Esophagus muscularis mucosa (tissue), 4 donors: Measurements from ENCODE around the gene POLDIP2. TPM values are rescaled to one million over a fixed set of nuclear protein-coding genes. Genes with fewer than 3 reads are reported as not detected.

Experiments
- DNase-seq: peaks from one replicate; pipeline ENCODE4 v3.0.0-alpha.2; 2017; ENCODE audit errors: extremely low spot score
- H3K27ac ChIP-seq, 4 donors: fragments of 200-600 bp; sonication (generic); replicated peaks in 1 of 4; 1 replicate in 3 of 4; 2 replicates in 1 of 4; pipeline ENCODE4 v1.5.1; 2016 to 2019; ENCODE audit warnings: mild to moderate bottlenecking in 1 of 4
- H3K27me3 ChIP-seq, 4 donors: fragments of 200-600 bp; sonication (generic); one replicate each; pipeline versions ENCODE4 v1.5.1 to v1.6.0; 2016 to 2019
- H3K36me3 ChIP-seq, 4 donors: fragments of 200-600 bp; sonication (generic); one replicate each; pipeline ENCODE4 v1.5.1; 2016 to 2019
- H3K4me1 ChIP-seq, 4 donors: fragments of 200-600 bp; sonication (generic); one replicate each; pipeline ENCODE4 v1.5.1; 2016 to 2019
- H3K4me3 ChIP-seq, 4 donors: fragments of 200-600 bp; sonication (generic); 1 replicate in 2 of 4; 2 replicates in 2 of 4; pipeline ENCODE4 v1.5.1; 2016 to 2019; ENCODE audit warnings: mild to moderate bottlenecking in 4 of 4, moderate library complexity in 1 of 4
- H3K9me3 ChIP-seq, 4 donors: fragments of 200-600 bp; sonication (generic); 1 replicate in 3 of 4; 2 replicates in 1 of 4; pipeline ENCODE4 v1.5.1; 2016 to 2019
- CTCF ChIP-seq, 3 experiments: fragments of 200-600 bp in 2 of 3; fragments of 450-650 bp in 1 of 3; sonication (generic) in 2 of 3; IDR thresholded peaks; one replicate each; pipeline ENCODE4 v1.5.1; 2017 to 2019; ENCODE audit warnings: antibody characterized with exemption in 3 of 3, mild to moderate bottlenecking in 2 of 3, moderate library complexity in 1 of 3
- EP300 ChIP-seq: sonication (generic); formaldehyde crosslinking; IDR thresholded peaks from one replicate; pipeline ENCODE4 v1.6.1; 2017; ENCODE audit warnings: antibody characterized with exemption
- POLR2A ChIP-seq: fragments of 450-650 bp; IDR thresholded peaks from one replicate; pipeline ENCODE4 v1.6.1; 2017; ENCODE audit warnings: antibody characterized with exemption, moderate library complexity, mild to moderate bottlenecking, low read depth
- POLR2AphosphoS5 ChIP-seq, 2 donors: sonication (generic); formaldehyde crosslinking; IDR thresholded peaks; one replicate each; pipeline ENCODE4 v1.6.1; 2017; ENCODE audit warnings: antibody characterized with exemption in 2 of 2
- WGBS: methylation state at CpG from one replicate; pipeline ENCODE4 v1.1.5; 2018; 5-methylcytosine and 5-hydroxymethylcytosine counted together
- intact Hi-C: fragments of 100-400 bp; cut with DNase I; formaldehyde crosslinking; loops from one replicate; pipeline ENCODE4 v1.15.1; 2023
- total RNA-seq, 4 donors: library from RNA; depleted of rRNA; stranded (reverse); fragments of >200 nt; gene quantifications; one replicate each; pipeline versions ENCODE4 v1.1.0 to v1.2.1, GENCODE V29; 2016

Gene POLDIP2
- total RNA-seq, 4 donors from 2014 or later, result 67.7 to 97.5 (median 81.4) TPM

- WGBS, result 100% methylated on average over 1 of the region's 1 CpG
- Histone ChIP-seq H3K27me3 (no peaks in the 10 kb centered on the region), H3K4me1 (no peaks in the 10 kb centered on the region), H3K9me3 (no peaks in the 10 kb centered on the region), H3K4me3 (no peak overlapping the region), H3K27ac (no peak overlapping the region), H3K36me3 (peaks cover 31 to 100% (median 70%) of the 10 kb centered on the region in 4 donors)
- no peak for TF ChIP-seq POLR2AphosphoS5 (IDR thresholded peaks at IDR 0.05)
- TF ChIP-seq POLR2A, result no peak
- TF ChIP-seq CTCF (IDR thresholded peaks at IDR 0.05), result no peak
- no peak for TF ChIP-seq EP300
- intact Hi-C loops, result no loop called here
- DNase-seq, result no peak
Observed at GRCh38 chr17:28390984-28391383, 33.7 kb upstream of the POLDIP2 start.

GRCh38 chr17:28390563-28390962, 33.2 kb upstream of the POLDIP2 start:
- DNase-seq, result no peak
- Histone ChIP-seq H3K4me1 (no peaks in the 10 kb centered on the region), H3K9me3 (no peaks in the 10 kb centered on the region), H3K27me3 (no peaks in the 10 kb centered on the region), H3K4me3 (no peak overlapping the region), H3K27ac (no peak overlapping the region), H3K36me3 (peaks cover 27 to 98% (median 66%) of the 10 kb centered on the region in 4 donors)
- TF ChIP-seq CTCF (IDR thresholded peaks at IDR 0.05) (no peak), POLR2AphosphoS5 (IDR thresholded peaks at IDR 0.05) (no peak), POLR2A (no peak), EP300 (no peak)
- WGBS, result 96% methylated on average over 2 of the region's 2 CpGs
- intact Hi-C loops, result no loop called here

- Histone ChIP-seq H3K36me3 (peaks cover 25 to 98% (median 61%) of the 10 kb centered on the region in 4 donors), H3K9me3 (no peaks in the 10 kb centered on the region), H3K27ac (no peak overlapping the region), H3K4me1 (peaks cover 0 to 2% (median 0%) of the 10 kb centered on the region in 4 donors), H3K4me3 (no peak overlapping the region), H3K27me3 (no peaks in the 10 kb centered on the region)
- TF ChIP-seq CTCF (IDR thresholded peaks at IDR 0.05), result no peak
- no peak for TF ChIP-seq POLR2A
- WGBS, result 86% methylated on average over 1 of the region's 1 CpG
- intact Hi-C loops, result no loop called here
- no peak for DNase-seq
Observed at GRCh38 chr17:28390141-28390540, 32.8 kb upstream of the POLDIP2 start.

GRCh38 chr17:28388106-28388505, 30.8 kb upstream of the POLDIP2 start:
- WGBS, result 95% methylated on average over 11 of the region's 11 CpGs
- Histone ChIP-seq H3K36me3 (peaks cover 28 to 87% (median 58%) of the 10 kb centered on the region in 4 donors), H3K9me3 (no peaks in the 10 kb centered on the region), H3K4me3 (no peak overlapping the region), H3K27me3 (no peaks in the 10 kb centered on the region), H3K27ac (no peak overlapping the region), H3K4me1 (peaks cover 0 to 6% (median 5%) of the 10 kb centered on the region in 4 donors)
- intact Hi-C loops, result no loop called here
- DNase-seq, result no peak
- TF ChIP-seq POLR2A, result no peak
- TF ChIP-seq CTCF (IDR thresholded peaks at IDR 0.05), result no peak
- no peak for TF ChIP-seq POLR2AphosphoS5 (IDR thresholded peaks at IDR 0.05)
- TF ChIP-seq EP300, result no peak

- intact Hi-C loops, result no loop called here
- no peaks in the 10 kb centered on the region for H3K9me3 ChIP-seq
- peaks cover 3 to 10% (median 7%) of the 10 kb centered on the region in 4 donors for H3K4me1 ChIP-seq
- peaks cover 28 to 74% (median 48%) of the 10 kb centered on the region in 4 donors for H3K36me3 ChIP-seq
- DNase-seq, result no peak
- H3K27me3 ChIP-seq, result no peaks in the 10 kb centered on the region
- H3K27ac ChIP-seq, result no peak overlapping the region
- H3K4me3 ChIP-seq, result no peak overlapping the region
- no peak for TF ChIP-seq POLR2A
- no peak for TF ChIP-seq CTCF (IDR thresholded peaks at IDR 0.05)
- TF ChIP-seq EP300, result no peak
- TF ChIP-seq POLR2AphosphoS5 (IDR thresholded peaks at IDR 0.05), result no peak
Observed at GRCh38 chr17:28386391-28386790, 29.1 kb upstream of the POLDIP2 start.
